Stimulated activated CD8-positive, alpha-beta memory T cell treated with anti-CD3 and anti-CD28 coated beads, Interleukin-7, amount 100 ng/mL, for 1 hour (primary cell): ENCODE measurements around the gene ZBTB8A.
"Not testable (repeated sequence)": the region's sequence is repeated elsewhere in the genome, so short reads cannot be mapped to it uniquely, and the experiment has no call there.

Experiments used
- DNase-seq, 2 donors: peaks; one replicate each; pipeline ENCODE4 v3.0.0-alpha.2; 2020; ENCODE audit warnings: low read depth in 2 of 2

Gene ZBTB8A

DNA sequence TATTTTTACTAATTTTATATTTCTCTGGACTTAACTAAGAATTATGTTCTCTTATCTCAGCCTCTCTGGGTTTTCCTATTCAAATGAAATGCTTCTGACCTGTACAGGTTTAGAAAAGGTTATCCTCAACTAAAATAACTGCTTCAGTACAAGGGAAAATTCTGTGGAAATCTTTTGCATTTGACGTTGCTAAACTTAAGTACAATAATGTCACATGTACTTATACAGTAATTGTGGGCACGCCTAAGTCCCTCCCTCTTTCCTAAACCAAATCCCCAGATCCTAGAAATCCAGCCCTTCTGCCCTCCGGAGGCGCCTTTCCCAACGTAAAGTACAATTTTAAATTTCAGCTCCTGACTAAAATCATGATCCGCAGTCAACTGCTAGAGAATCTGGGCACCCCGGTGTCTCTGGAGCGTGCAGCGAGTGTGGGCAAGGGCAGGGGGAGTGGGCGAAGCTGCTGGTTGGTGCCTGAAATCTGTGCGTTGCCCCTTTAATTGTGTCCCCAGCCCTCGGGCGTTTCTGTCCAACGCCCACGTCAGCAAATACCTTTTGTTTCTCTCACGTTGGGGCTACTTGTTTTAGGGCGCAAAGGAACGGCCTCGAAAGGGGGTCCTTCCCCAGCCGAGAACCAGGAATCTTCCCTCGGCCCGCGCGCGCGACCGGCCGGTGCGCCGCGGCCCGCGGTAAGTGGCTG lies at the start of gene ZBTB8A:
Gene ZBTB8A (plus strand): TSS at position 541 of the 697 bp plus-strand sequence. CDS start 53,505 bp downstream, outside the sequence.
- DNase-seq = no peak

DNA sequence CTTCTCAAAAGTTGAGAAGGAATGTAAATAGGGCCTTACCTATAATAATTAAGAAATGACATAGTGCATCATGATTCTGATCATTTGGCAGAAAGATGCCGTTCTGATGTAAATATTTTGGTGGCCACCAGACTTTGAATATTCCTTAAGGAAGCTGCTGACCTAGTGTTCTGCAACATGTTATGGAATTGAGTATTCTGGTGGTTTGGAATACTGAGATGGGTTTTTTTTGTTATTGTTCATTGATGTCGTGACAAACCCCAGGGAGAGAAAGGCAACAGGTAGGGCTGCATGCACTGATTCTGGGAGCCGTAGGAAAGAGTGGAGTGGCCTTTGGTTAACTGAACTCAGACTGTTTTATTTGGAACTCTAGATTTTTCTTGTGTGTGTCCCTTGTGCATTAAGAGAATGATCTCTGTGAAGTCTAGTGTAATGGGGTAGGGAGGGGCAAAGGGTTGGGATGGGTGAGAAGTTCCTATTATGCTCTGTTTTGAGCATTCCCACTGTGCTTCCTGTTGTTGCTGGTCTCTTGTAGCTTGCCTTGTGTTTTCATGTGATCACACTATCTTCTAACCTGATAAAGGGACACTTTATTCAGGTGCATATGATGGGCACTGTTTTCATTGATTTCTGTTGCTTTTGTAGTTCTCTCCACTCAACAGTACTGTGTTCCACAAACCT lies 49.3 kb upstream of the ZBTB8A start:
- no peak for DNase-seq

DNA sequence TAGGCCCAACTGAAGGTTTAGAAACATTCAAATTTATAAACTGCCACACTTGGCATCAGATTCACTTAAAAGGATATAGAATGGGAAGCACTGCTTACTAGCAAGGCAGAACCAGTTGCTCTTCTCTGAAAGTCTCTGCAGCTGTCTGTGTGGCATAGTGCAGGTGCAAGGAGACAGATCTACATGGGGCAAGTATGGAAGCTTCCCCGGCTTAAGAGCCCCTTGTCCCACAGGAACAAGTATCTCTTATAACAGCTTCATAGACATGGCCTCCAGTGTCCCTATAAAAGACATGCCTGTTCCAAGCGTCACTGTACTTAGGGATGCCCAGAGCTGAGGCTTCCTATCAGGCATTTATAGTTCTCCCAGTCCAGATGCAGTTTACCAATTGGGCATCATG lies 47.8 kb upstream of the ZBTB8A start:
- DNase-seq = no peak

DNA sequence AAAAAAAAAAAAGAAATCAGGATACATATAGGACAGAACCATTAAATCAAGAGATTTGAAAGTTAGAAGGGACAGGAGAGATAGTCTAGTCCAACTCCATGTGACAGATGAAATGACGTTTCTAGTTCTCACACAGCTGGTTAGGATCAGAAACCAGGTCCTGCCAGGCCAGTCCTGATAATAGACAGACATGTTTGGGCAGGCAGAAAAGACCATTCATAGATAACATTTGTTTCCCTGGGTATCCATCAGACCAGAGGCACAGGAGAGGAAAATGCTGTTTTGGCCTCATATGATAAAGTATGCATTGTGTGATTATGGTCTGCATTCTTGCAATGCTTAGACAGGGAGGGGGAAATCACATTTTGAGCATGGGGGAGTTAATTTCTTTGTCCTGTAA lies 45.0 kb upstream of the ZBTB8A start:
- DNase-seq = no peak

DNA sequence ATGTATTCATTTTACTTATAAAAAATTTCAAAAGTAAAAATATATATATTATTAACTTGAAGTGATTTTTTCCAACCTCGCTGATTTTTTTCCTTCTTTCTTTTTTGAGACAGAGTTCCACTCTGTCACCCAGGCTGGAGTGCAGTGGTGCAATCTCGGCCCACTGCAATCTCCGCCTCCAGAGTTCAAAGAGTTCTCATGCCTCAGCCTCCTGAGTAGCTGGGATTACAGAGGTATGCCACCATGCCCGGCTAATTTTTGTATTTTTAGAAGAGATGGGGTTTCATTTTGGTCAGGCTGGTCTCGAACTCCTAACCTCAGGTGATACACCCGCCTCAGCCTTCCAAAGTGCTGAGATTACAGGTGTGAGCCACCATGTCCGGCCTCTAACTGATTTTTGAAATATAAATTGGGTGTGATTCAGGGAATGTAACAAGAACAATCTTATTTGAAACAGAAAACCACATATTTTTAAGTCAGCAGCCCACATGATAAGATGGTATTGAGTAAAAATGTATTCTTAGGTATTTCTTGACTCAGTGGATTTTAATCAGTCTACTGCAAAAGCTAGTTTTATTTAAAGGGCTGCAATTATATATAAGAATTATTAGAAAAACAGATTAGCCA lies 44.4 kb upstream of the ZBTB8A start:
- no peak for DNase-seq

DNA sequence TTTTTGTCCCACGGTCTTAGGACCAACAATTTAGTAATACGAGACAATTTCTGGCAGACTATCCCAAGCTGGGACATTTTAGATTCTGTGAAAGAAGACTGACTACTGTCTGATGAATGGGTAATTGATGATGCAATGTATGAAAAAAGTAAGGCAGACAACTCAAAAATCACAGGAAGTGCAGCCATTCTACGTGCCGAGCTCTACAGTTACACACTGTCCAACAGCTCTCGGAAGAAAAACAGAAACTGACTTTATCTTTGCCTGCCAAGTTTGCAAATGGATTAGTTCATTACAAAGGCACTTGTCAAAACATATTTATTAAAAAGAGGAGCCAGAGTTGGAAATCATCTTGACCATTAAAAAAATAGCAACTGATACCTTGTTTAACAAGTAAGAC lies 43.1 kb upstream of the ZBTB8A start:
- no peak for DNase-seq

DNA sequence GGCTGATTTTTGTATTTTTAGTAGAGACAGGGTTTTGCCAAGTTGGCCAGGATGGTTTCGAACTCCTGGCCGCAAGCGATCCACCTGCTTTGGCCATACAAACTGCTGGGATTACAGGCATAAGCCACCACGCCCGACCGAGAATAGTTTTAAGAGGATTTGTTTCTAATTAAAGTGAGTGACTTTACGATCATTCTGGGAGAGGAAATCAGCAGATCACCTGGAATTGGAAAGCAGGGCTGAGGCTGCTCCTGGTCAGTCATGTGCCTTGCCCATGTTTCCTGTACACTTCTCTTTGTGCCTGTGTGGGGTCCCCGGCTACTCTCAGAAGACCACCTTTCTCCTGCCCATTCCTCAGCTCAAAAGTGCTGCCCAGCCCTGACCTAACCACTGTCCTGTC lies 40.5 kb upstream of the ZBTB8A start:
- DNase-seq = no peak

DNA sequence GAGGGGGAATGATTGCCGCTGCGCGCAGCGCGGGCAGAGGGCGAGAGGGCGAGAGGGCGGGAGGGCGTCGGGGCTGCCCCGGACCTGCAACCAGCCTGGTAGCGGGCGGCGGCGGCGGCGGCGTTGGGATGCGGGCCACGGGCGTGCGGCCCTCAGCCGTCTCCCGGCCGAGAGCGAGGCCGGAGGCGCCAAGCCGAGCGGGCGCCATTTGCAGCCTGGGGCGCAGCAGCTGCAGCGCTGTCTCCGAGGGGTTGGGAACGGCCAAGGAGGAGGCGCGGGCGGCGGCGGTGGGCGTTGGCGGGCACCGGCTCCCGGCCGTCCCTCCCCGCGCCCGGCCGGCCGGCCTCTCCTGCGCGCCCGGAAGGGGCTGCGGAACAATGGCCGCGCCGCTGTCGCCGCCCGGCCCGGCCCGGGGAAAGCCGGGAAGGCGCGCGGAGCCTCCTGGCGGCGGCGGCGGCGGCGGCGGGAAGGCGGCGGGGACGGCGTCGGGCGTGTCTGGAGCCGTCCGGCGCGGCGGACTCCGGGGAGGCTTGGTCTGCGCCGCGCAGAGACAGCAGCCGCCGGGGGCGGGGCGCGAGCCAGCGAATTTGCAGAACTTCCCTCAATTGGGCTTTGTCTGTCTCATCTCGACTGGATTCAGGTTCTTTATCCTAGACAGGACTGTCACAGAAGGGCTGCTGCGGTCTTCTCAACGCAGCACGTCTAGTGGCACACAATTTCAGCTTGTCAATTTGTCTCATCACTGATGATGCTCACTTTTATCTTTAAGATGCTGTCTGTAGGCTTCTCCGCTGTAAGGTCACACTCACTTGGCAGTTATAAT lies 38.6 kb upstream of the ZBTB8A start:
- DNase-seq = no peak

DNA sequence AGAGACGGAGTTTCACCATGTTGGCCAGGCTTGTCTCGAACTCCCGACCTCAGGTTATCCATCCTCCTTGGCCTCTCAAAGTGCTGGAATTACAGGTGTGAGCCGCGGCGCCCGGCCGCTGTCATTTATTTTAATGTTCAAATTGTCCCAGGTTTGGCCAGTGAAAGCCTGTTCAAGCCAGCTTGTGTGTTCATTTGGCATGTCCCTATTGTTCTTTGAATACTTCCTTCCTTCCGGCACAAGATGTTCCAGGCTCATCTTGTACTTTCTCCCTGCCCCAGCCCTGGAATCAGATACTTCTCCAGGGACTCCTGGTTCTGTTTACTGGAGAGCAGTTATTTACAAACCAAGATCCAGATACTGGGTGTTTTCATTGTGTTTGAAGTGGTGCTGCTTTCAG lies 37.4 kb upstream of the ZBTB8A start:
- DNase-seq = no peak

DNA sequence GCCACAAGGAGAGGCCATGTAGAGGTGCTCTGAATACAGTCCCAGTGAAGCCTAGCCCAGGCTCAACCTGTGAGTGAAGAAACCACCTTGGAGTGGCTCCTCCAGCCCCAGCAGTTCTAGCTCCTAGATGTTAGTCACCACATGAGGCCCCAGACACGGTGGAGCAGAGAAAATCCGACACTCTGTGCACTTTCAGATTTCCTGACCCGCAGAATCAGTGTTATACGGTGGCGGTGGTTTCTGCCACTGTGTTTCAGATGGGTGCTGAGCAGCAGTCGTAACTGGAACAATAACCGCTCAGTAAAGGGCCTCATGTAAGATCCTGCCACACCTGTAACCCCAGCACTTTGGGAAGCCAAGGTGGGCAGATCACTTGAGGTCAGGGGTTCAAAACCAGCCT lies 36.1 kb upstream of the ZBTB8A start:
- no peak for DNase-seq

DNA sequence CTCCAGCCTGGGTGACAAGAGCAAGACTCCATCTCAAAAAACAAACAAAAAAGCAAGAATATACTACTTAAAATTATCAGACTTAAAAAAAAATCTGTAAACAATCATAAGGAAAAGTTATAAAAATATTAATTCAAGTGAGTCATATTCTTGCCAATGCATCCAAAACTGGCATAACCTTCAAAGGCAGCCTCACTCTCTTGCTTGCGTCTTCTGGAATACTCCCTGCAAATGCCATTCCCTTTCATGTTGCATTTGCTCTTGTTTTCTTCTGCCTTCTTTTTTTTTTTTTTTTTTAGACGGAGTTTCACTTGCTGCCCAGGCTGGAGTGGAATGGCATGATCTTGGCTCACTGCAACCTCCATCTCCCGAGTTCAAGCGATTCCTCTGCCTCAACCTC lies 32.2 kb upstream of the ZBTB8A start:
- no peak for DNase-seq

DNA sequence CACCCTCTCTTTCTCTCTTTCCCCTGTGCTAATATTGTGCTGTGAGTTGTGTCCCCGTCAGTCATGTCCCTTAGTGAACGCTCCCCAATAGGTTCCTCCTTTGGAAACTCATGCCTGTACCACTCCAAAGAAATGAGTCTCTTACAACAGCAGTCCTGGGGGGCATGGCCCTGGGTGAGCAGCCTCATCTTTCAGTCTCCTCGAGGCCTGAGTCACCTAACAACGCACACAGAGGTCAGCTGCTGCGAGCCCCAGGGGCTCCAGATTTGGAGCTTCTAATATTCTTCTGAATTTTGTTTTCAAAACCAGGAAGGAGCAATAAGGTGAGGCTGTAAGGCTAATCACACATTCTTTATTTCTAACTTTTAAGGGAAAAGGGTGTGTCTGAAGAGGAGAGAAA lies 30.5 kb upstream of the ZBTB8A start:
- DNase-seq = no peak

DNA sequence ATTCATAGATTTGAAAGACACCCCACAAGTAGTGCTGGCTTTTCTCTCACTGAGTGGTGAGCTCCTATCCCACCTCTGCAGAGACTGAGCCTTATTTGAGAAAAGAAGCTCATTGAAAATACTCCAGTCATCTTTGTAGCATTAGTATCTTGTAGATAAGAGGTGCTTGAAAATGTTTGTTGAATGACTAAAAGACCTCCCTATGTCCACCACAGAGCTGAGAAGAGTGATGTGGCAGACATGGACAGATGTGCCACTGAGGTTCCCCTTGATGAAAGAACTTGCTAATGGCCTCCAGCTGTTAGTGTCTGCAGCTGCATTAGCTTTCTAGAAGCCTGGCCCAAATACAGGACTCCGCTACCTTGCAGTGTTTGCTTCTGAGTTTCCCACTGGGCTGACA lies 29.3 kb upstream of the ZBTB8A start:
- DNase-seq = no peak

DNA sequence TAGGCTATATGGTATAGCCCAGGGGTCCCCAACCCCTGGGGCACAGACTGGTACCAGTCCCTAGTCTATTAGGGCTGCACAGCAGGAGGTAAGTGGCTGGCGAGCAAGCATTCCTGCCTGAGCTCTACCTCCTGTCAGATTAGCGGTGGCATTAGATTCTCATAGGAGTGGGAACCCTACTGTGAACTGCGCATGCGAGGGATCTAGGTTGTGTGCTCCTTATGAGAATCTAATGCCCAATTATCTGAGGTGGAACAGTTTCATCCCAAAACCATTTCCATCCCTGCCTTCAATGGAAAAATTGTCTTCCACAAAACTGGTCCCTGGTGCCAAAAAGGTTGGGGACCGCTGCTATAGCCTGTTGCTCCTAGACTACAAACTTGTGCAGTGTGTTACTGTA lies 22.8 kb upstream of the ZBTB8A start:
- no peak for DNase-seq

DNA sequence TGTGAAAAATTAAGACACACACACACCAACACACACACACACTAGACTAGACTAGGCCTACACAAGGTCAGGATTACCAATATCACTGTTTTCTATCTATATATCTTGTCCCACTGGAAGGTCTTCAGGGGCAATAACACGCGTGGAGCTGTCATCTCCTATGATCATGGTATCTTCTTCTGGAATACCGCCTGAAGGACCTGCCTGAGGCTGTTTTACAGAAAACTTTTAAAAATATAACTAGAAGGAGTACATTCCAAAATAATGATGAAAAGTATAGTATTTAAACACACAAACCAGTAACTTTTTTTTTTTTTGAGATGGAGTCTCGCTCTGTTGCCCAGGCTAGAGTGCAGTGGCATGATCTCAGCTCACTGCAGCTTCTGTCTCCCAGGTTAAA lies 20.3 kb upstream of the ZBTB8A start:
- no peak for DNase-seq

DNA sequence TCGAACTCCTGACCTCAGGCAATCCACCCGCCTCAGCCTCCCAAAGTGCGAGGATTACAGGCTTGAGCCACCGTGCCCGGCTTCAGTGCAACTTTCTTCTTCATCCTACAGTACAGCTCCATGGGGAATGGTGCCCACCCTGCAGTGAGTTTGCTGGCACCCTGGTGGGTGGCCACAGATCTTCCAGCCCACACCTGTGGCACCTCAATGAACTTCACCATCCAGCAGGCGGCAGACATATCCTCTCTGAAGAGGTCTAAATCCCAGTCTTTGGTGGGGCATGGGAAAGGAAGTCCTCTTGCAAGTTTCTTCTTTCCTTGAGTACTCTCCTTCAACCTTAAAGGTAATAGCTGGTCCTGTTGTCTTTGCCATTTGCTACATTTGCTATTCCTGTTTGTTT lies 18.1 kb upstream of the ZBTB8A start:
- no peak for DNase-seq

DNA sequence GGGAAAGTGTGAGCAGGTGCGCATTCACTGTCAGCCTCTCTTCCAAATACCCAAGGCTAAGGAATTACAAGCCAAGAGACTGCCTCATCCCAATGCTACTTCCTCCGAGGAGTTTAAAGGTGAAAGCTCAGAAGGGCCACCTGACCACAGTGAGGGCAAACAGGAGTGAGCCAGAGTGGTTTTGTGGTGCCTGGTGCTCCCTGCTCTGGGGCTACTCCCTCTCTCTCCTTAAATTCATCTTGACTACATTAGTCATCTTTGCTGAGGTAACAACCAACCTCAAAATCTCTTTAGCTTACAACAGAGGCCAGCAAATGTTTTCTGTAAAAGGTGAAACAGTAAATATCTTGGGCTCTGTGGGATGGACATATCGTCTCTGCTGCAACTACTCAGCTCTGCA lies 14.2 kb upstream of the ZBTB8A start:
- no peak for DNase-seq

DNA sequence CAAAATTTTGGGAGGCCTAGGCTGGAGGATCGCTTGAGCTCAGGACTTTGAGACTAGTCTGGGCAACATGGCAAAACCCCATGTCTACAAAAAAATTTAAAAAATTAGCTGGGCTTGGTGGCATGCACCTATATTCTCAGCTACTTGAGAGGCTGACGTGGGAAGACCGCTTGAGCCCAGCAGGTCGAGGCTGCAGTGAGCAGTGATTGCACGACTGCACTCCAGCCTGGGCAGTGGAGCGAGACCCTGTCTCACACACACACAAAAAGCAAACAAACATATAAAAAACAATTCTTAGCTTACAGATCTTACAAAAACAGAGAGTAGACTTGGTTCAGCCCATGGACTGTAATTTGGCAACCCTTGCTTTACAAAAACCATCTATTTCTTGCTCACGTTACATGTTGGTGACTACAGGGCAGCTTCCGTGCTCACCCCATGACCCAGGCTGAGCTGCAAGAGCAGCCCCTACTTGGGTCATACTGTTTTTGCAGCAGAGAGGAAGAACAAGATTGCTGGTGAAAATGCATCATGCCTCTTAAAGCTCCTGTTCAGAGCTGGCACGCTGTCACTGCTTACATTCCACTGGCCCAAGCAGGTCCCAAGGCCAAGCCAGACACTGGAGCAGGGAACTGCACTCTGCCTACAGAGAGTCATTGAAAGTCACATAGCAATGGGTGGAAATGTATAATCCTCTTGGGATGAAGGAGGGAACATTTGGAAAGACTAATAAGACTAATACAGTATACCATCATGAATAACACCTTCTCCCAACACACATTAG lies 13.4 kb upstream of the ZBTB8A start:
- DNase-seq = no peak

DNA sequence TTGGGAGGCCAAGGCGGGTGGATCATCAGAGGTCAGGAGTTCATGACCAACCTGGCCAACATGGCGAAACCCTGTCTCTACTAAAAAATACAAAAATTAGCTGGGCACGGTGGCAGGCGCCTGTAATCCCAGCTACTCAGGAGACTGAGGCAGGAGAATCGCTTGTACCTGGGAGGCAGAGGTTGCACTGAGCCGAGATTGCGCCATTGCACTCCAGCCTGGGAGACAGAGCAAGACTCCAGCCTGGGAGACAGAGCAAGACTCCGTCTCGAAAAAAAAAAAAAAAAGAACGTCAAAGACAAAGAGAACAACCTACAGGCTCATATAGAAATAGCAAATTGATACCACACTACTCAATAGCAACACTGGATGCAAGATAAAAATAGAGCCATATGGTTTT lies 10.7 kb upstream of the ZBTB8A start:
- not testable (repeated sequence) for DNase-seq

DNA sequence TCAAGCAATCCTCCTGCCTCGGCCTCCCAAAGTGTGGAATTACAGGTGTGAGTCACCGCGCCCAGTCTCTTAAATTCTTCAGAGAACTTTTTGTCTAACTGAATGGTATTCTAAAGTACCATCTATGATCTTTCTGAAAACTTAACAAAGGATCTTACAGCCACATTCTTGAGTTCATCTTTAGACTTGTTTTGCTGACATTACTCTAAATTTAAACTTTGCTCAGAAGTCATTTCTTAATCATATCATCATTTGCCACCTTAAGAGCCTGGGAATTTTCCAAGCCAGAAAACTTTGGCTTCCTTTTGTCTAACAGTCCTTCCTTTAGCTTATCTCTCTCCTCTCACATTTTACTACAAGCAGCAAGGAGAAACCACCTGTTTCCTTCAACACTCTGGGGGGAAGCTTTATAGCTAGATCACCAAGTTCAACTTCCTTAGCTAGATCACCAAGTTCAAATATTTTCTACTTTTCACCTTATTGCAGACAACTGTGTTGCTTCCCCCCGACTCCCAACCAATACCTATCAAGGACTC lies 5.4 kb upstream of the ZBTB8A start:
- DNase-seq = no peak

DNA sequence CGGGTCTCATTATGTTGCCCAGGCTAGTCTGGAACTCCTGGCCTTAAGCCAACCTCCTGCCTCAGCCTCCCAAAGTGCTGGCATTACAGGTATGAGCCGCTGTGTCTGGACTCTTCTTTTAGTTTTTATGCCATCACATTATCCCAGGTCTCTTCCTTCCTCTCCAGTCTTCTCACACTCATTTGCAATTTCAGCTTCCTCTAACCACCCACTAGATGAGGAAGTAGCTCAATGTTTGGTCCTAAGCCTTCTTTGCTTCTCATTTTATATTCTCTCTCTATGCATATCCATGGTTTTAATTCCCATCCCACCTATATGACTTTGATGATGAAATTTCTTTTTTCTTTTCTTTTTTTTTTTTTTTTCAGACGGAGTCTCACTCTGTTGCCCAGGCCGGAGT lies 3.1 kb upstream of the ZBTB8A start:
- no peak for DNase-seq
